ENCODE data around the gene MAP7D3.

DNA sequence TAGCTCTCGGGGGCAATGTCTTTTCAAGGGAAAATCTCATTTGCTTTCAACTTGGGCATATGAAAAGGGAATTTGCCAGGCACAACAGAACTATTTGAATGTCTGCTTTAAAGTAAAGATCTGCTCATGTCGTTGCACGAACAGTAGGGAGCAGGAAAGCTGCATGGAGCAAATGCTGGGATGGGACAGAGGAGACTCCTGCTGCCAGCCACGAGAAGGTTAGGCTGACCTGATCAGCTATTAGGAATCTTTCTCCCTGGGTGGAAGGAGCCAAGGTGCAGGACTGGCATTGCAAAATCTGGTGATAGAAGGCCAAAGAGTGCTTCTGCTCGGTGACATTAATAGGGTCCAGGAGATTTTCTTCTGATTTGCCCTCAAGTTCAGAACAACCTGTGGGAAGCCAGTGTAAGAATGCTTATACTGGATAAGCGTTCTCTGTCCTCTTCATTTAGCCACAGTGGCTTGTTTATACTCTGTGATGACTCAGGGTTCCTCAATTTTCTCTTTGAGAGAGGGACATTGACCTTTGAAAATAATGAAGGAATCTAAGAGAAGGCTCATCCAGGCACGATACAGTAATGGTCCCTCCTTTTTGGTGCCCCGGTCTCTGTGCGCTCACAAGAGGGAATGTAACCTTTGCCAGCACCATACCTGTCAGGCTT, 80.9 kb downstream of the MAP7D3 start:
- TF ChIP-seq, protein P1, sequence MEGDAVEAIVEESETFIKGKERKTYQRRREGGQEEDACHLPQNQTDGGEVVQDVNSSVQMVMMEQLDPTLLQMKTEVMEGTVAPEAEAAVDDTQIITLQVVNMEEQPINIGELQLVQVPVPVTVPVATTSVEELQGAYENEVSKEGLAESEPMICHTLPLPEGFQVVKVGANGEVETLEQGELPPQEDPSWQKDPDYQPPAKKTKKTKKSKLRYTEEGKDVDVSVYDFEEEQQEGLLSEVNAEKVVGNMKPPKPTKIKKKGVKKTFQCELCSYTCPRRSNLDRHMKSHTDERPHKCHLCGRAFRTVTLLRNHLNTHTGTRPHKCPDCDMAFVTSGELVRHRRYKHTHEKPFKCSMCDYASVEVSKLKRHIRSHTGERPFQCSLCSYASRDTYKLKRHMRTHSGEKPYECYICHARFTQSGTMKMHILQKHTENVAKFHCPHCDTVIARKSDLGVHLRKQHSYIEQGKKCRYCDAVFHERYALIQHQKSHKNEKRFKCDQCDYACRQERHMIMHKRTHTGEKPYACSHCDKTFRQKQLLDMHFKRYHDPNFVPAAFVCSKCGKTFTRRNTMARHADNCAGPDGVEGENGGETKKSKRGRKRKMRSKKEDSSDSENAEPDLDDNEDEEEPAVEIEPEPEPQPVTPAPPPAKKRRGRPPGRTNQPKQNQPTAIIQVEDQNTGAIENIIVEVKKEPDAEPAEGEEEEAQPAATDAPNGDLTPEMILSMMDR (IDR thresholded peaks at IDR 0.05): peak in 1 of 7 experiments; percentile 10
- TF ChIP-seq POLR2A (IDR thresholded peaks at IDR 0.05): no peak
